GM18868 (cell line): ENCODE results near the gene HDAC2.
"Not testable (repeated sequence)": the region's sequence is repeated elsewhere in the genome, so short reads cannot be mapped to it uniquely, and the experiment has no call there.

ENCODE experiments used
- ATAC-seq: cut with Tn5 transposase; IDR thresholded peaks from one replicate; pipeline ENCODE4 v1.9.1; 2021; ENCODE audit warnings: mild to moderate bottlenecking, moderate library complexity; ENCODE audit not compliant: unreplicated experiment

Gene HDAC2

GRCh38 chr6:113976806-113977205 is 5.9 kb upstream of the HDAC2 start:
- no peak for ATAC-seq

- no peak for ATAC-seq
Observed at GRCh38 chr6:113971741-113972140, 793 bp upstream of the HDAC2 start.

- ATAC-seq: peak; percentile 37
Observed at GRCh38 chr6:113969888-113970804, 802 bp downstream of the HDAC2 start.

GRCh38 chr6:113968472-113968871 is 2.5 kb downstream of the HDAC2 start:
- no peak for ATAC-seq

- ATAC-seq: no peak
Observed at GRCh38 chr6:113967777-113968176, 3.2 kb downstream of the HDAC2 start.

DNA sequence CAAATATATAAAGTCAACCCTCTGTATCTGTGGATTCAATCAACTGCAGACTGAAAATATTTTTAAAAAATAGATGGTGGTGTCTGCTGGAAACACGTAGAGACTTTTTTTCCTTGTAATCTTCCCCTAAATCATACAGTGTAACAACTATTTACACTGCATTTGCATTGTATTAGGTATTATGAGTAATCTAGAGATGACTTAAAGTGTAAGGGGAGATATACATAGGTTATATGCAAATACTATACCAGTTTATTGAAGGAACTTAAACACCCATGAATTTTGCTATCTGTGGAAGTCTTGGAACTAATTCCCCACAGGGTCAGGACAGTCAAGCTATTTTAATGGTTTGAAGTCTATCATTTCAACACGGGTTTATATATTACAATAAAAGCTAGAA is 10.2 kb downstream of the HDAC2 start:
- peak; percentile 87 for ATAC-seq

DNA sequence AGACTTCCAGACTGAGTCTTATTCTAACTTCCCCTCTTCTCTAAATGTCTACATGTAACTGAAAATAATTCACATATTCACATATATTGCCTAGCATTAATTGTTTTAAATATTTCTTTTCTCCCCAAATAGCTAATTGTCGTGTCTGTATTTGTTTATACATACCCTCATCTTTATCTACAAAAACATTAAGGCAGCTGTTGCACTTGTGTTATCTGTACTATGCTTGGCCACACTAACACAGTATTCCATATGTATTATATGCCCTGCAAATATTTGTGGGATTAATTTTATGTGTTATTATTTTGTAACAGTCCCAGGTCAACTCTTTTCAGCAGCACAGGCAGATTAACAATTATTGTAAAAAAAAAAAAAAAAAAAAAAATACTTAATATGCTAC is 11.7 kb downstream of the HDAC2 start:
- ATAC-seq: no peak

DNA sequence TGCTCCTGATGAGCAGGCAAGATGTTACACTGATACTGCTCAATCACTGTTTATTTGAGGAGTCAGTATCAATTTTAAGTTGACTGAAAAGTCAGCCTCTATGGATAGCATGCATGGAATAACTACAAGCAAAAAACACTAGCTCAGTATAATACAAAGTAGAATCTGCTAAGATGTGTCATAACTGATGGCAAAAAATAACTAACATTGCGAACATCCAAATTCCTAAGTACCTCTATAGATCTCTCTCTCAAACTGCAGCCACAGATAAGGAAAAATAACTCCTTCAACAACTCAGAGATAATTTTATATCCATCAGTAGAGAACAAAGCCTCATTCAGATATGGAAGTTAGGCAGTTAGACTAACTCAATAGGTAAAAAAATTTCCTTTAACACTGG is 16.3 kb downstream of the HDAC2 start:
- ATAC-seq: no peak

- no peak for ATAC-seq
Observed at GRCh38 chr6:113953346-113953745, 17.6 kb downstream of the HDAC2 start.

DNA sequence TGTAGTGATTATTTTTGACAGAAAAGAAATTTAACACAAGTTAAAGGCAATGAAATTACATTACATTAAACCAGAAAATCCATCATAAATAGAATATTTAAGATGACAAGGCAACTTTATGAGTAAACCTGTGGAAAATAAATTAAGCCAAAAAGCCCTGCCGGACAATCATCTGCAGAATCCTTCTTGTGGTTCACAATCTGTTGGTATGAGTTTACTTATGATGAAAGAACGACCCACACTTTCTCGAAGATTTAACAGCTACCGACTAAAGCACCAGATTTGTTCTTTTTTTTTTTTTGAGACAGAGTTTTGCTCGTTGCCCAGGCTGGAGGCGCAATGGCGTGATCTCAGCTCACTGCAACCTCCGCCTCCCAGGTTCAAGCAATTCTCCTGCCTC is 21.4 kb downstream of the HDAC2 start:
- no peak for ATAC-seq

DNA sequence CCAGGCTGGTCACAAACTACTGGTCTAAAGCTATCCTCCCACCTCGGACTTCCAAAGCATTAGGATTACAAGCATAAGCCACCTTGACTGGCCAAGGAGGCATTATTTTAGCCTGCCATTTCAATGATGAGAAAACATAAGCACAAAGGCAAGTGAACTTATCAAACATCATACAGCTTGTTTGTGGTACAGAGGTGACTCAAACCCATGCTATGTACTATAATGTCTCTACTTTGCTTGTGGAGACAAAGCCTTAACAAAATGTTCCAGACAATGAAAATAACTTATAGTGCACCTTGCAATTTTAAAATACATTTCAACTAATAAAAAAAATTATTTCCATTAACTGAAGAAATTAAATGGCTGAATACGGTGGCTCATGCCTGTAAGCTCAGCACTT is 26.2 kb downstream of the HDAC2 start:
- ATAC-seq: no peak

DNA sequence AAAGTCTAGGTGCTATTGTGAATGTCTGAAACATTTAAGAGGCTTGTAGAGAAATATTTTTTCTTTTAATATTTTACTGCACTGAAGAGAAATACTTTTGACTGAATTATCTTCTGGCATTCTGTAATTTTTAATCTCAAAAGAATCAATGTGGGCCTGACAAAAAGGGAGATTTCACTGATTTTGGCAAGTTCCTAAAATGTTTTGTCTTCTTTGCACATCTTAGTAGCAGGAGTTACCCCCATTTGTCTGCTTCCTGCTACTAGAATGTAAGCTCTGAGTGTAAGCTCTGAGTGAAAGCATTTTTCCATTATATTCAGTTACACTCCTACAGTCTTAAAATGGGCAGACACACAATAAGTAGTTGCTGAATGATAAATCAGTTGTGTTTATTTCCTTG is 31.1 kb downstream of the HDAC2 start:
- ATAC-seq: no peak

GRCh38 chr6:113936093-113936934 is 34.6 kb downstream of the HDAC2 start:
- peak; percentile 89 for ATAC-seq

DNA sequence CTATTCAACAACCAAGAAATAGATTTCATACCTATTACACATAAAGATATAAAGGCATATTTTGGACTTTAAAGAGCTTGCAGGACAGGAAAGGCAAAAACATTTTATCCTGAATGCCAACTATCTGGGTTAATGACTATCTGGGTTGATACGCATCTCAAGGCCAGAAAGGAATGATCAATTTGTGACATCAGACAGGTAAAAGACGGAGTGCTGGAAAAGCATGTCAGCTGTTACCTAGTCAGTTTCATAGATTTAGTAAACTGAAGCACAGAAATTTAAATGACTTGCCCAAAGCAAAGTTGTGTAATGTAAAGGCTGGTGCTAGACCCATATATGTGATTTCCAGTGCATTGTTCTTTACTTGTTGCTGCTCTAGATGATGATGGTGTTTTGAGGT is 36.8 kb downstream of the HDAC2 start:
- ATAC-seq: no peak

DNA sequence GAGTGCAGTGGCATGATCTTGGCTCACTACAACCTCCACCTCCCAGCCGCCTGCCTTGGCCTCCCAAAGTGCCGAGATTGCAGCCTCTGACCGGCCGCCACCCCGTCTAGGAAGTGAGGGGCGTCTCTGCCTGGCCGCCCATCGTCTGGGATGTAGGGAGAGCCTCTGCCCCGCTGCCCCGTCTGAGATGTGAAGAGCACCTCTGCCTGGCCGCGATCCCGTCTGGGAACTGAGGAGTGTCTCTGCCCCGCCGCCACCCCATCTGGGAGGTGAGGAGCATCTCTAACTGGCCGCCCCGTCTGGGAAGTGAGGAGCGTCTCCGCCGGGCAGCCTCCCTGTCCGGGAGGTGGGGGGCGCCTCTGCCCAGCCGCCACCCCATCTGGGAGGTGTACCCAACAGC is 39.0 kb downstream of the HDAC2 start:
- not testable (repeated sequence) for ATAC-seq

GRCh38 chr6:113930183-113930582 is 40.8 kb downstream of the HDAC2 start:
- ATAC-seq: no peak

DNA sequence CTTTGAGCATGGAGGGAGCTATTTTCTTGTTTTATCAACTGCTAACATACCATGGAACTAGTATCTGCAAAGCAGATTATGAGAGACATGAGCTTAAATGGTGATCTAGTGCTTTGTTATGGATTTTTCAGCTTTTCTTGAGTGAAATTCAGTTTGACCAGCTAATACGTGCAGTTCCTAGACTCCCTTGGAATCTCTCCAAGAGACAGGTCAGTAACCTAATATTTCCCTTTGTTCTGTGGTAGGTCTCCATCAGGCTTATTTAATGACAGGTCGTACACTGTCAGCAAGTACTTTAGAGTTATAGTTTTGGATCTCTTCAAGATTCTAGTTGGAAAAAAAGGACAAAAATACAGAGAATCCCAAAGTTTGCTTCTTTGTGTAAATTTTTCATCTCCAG is 43.9 kb downstream of the HDAC2 start:
- no peak for ATAC-seq

- no peak for ATAC-seq
Observed at GRCh38 chr6:113925378-113925777, 45.6 kb downstream of the HDAC2 start.

GRCh38 chr6:113924312-113924723 is 46.6 kb downstream of the HDAC2 start:
- no peak for ATAC-seq

- ATAC-seq: no peak
Observed at GRCh38 chr6:113923526-113923925, 47.4 kb downstream of the HDAC2 start.

- no peak for ATAC-seq
Observed at GRCh38 chr6:113921299-113921904, 49.5 kb downstream of the HDAC2 start.
